Measurements from ENCODE around the gene MAPK9.
"Not testable (repeated sequence)": the region's sequence is repeated elsewhere in the genome, so short reads cannot be mapped to it uniquely, and the experiment has no call there.

The MAPK9 gene

DNA sequence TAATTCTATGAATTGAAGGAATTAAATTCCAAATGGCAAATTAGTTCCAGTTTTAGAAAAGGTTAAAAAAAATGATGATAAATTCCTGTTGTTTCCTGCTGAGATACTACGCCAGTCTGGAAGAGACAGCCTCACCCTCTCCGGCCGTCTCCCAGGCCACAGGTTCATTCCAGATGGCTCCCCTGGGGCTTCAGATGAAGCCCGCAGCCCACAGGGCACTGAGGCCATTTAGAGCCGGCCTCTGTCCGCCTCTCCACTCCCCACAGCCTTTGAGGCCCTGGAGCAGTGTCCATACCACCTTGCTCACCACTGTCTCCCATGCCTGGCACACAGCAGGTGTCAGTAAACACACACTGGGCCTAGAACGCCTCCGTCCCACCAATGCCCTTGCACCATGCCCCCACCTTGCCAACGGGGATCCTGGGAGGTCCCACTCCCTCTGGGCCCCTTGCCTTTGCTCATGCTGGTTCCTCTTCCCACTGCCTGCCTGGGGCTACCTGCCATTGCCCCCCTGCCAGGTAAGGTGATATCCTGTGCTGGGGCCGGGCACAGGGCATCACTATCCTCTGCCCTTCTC, 35.2 kb upstream of the MAPK9 start:
- DNase-seq, result no peak

DNA sequence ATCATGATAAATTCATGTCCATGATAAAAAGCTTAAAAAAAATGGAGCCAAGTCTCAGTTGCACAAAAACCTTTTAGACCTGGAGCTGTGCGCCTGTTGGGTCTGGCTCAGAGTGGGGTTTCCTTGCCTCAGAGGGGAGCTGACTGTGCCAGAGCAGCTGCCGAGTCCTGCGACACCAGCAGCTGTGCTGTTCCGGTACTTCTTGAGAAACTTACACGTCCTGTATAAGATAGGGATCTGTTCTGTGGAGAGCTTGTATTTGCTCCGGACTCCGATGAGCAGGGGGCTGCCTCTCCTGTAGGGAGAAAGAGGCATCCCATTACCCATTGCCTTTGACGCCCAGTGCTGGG, 32.7 kb upstream of the MAPK9 start:
- no peak for DNase-seq

DNA sequence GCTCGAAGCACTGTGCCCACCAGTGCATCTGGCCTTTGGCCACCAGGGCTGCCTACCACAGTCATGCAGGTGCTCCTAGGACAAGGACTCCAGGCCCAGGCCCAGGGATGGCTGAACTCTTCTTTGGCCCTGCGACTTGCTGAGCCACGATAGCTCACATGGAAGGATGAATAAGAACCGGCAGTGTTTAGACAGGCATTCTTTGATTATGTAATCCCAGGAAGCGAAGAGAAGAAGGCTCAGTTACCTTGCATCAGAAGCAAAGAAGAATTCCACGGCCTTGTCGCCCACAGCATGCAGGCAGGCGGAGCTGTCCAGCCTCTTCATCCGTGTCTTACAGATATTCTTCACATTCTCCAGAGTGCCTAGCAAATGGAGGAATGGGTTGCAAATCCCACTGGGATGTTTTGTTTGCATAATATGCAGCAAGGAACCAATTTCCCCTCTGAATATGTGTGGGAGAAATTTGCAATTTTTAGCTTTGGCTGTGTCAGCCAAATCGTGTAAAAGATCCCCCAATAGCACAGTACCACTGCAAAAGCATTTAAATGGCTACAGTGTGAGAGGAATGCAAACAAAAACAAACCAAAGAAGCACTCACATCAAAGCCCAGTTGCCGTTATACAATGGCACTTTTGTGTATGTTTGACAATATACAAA, 32.2 kb upstream of the MAPK9 start:
- DNase-seq, result peak; percentile 22

DNA sequence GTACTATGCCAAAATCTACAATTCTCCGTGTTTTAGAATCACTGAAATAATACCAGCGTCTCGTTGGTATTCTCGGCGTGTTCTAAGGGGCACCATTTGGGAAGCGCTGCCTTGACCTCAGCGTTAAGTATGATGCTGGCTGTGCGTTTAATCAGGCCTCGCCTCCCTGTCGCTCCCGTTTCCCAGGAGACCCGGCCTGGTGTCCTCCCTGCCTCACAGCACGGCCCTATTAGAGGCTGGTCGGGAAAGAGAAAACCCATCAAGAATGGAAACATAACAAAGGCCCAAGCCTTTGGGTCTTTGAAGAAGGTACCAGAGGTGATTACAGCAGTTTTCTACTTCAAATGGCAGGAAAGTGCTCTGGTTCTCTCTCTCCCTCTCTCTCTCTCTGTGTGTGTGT, 31.3 kb upstream of the MAPK9 start:
- DNase-seq, result no peak

DNA sequence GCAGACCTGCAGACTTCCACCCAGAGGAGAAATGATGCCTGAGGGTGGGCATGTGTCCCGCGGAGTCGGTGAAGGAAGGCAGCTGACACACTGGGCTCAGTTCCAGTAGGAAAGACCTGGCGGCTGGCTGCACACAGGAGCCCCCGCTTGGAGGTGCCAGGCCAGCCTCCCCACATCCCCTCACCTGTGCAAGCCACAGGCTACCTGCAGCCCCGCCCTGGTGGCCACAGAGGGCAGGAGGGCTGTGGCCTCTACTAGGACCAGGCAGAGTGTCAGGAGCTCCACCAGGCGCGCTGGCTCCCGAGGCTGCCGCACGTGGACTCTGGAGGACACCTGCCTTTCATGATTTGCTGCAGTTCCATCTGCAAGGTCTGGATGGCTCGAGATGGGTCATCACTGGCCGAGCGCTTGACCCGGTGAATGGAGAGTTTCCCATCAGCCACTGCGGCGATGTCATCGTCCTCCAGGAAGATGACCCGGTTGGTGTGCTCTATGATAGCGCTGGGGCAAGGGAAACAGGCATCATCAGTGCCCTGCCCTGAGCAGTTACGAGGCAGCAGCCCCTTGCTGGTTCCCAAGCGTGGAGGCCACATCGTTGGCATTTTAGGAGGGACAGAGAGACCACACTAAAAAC, 26.7 kb upstream of the MAPK9 start:
- no peak for DNase-seq

DNA sequence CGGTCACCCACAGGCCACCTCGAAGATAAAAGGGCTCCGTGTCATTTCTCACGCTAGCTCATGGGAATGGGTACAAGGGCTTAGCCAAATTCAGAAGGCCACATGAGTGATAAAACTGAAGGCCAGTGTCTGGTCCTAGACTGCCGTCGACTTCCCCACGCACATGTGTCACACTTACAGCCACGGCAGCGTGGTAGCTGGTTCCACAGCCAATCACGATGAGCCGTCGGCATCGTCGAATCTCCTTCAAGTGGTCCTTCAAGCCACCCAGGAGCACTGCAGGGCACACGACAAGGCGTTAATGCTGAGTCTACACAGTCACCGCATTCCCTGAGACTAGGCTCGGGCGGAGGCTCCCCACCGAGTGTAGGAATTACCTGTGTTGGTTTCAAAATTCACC, 24.7 kb upstream of the MAPK9 start:
- DNase-seq, result no peak

GRCh38 chr5:180315762-180316212, 23.9 kb upstream of the MAPK9 start:
- peak; percentile 49 for DNase-seq

DNA sequence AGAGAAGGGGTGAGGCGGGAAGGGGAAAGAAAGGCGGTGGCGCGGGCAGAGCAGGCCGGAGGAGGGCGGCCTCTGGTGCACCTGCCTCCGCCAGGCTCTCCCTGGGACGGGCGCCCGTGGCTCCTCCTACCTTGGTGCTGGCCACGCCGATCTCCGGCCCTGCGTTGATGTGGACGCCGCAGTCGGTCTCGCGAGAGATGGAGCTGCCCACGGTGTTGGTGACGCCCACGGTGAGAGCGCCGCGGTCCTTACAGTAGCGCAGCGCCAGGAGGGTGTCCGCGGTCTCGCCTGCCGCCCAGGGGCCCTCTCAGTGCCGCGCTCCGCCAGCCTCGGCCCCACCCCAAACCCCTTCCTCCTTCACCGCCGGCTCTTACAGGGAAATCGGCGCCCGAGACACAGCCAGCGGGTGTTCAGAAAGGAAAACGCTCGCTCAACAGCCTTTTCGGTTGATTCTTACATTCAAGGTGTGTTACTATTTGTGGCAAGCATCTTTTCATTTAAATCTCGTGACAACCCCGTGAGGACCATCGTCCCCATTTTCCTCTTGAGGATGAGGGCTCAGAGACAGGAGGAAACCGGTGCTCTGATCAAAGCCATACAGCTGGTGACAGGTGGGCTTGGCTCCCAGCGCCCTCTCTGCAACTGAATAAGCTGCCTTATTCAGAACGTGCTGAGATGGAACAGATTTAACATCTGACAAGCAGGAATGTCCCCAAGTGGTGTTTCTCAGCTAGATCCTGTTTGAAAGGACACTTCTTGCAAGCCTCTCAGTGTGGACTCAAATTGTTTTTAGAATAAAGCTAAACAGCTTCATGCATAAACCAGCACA, 22.0 kb upstream of the MAPK9 start:
- no peak for DNase-seq

- no peak for DNase-seq
Observed at GRCh38 chr5:180311216-180311615, 19.3 kb upstream of the MAPK9 start.

DNA sequence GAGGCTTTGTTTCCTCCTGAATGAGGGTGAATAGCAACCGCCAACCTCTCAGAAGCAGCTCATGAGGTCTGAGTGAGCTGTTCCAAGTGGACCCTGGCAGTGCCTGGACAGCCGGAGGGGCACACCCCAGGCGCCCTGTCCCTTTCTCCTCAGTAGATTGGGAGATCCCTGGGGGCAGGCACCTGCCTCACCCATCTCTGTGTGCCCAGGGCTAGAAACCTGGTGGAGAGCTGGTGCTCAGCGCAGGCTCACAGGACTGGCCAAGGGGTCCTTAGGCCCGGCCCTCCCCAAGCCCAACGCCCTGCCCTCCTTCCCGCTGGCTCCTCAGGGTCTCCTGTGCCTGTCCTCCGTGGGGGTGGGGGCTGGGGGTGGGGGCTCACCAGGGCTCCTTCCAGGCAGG, 14.9 kb upstream of the MAPK9 start:
- no peak for DNase-seq

- no peak for DNase-seq
Observed at GRCh38 chr5:180305481-180305880, 13.6 kb upstream of the MAPK9 start.

DNA sequence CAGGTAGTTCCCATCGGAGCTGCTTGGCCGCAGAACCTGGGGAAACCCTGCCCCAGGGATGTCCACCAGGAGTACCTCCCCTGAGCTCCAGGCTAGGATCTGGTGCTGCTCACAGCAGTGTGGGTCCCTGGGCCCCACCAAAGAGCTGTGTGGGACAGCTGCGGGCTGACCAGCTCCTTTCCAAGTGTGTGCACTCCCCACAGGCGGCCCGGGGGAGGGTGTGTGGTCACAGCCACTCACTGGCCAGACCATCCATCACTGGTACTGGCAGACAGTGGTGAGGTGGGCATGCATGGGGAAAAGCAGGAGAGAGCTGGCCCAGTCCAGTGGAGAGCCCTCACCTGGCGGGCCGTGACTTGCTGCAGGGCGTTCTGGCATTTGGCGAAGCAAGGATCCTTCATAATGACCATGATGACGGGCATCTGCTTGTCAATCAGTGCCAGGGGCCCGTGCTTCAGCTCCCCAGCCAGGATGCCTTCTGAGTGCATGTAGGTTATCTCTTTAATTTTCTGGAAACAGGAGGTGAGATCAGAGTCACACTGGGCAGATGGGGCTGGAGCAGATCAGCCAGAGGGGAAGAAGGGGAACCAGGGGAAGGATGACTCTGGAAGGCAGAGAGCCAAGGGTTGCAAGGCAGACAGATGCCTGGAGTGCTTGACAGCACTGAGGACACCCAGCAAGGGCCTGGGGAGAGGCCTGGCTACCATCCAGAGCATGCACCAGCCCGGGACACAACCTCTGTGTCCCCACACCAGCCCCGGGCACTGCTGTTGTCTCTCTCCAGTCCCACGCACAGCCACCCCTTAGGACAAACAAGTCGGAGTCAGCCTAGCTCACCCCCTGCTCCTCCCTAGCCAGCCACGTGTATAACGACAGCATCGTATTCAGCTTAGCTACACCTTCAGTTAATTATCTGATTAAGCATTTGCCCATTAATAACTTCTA, 12.8 kb upstream of the MAPK9 start:
- DNase-seq, result no peak

DNA sequence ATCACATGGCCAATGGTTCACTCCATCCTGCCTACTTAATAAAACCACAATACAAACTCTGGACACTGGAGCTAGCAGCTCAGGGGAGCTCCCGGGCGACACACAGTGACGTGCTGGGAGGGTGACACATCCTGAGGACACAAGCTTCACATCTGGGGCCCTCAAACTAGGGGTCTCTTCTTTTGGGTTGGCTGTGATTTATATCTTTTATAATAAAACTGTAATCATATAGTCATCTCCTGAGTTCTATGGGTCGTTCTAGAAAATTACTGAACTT, 12.1 kb upstream of the MAPK9 start:
- no peak for DNase-seq

DNA sequence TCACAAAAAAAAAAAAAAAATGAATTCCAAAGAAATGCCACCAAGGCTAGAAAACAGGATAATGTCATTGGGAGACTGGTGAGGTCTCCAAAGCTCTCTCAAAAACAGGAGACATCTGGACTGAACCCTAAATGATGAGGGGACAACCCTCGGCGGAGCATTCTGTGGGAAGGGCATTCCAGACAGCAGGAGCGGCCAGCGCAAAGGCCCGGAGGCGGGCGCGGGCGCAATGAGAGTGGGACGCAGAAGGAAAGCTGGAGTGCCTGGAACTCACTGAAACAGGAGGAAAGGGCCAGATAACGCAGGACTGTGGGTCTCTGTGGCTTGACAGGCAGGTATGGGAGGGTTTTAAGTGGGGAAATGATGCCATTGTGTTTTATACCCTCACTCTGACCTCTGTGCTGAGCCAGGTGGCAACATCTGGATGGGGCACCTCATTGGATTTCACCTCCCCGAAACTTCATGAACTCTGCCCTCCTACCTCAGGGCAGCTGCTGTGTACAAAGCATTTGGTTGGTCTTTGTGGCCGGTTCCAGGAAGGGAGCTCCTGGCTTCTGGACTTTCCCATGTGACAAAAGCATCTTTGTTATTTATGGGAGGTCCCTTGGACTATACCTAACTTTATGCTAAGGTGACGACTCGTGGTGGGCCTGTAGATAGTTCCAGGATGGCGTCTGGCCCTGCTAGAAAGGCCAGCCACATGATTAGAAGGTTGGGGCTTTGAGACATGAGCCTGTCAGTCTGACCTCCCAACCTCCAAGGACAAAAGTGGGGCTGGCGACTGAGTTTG, 11.5 kb upstream of the MAPK9 start:
- DNase-seq, result no peak

DNA sequence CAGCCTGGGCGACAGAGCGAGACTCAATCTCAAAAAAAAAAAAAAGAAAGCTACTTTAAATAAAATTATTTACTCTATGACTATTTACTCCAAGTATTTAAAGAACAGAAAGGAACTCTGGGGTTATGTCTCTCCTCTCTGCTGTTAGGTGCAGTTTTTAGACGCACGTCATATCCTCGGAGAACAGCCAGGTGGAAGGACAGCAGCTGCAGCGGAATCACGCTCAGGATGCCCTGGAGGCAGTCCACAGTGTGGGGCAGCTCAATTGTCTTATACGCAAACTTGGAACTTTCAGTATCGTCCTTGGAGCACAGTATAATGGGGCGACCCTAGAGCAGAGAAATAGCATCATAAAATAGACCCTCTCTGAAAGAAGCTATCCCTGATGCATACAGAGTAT, 10.4 kb upstream of the MAPK9 start:
- no peak for DNase-seq

GRCh38 chr5:180301253-180301652, 9.4 kb upstream of the MAPK9 start:
- DNase-seq, result no peak

DNA sequence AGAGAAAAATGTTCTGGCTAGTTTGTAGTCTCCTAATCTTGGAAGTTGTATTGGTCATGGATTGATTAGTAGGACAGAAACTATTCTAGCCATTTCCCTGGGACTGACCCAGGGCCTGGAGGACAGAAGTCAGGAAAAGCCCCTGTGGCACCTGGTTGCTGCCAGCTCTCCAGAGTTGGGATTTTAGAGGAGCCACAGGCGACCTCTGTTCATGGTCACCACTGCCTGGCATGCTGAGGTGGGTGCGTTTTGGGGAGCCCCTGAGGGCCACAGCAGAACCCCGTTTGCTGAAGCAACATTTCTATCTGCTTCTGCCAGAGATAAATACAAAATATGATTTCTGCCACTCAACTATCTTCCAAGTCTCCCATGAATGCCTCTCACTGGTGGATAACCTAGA, 7.6 kb upstream of the MAPK9 start:
- DNase-seq, result no peak

GRCh38 chr5:180299014-180299413, 7.1 kb upstream of the MAPK9 start:
- DNase-seq, result not testable (repeated sequence)

GRCh38 chr5:180297587-180298282, 5.9 kb upstream of the MAPK9 start:
- DNase-seq, result no peak

- DNase-seq, result peak; percentile 18
Observed at GRCh38 chr5:180296771-180297170, 4.9 kb upstream of the MAPK9 start.

- no peak for DNase-seq
Observed at GRCh38 chr5:180294913-180295555, 3.2 kb upstream of the MAPK9 start.

All from fibroblast of skin of scalp (primary cell).